Prostate gland (tissue), 2 donors: Measurements from ENCODE around the gene LONP2.

ENCODE experiments used
- POLR2AphosphoS5 ChIP-seq: sonication (generic); formaldehyde crosslinking; IDR thresholded peaks from one replicate; pipeline ENCODE4 v1.6.1; 2017; ENCODE audit warnings: antibody characterized with exemption
- TF ChIP-seq, protein P1 (sequence below), 4 experiments: fragments of 200-600 bp in 2 of 4; fragments of 450-650 bp in 2 of 4; sonication (generic) in 2 of 4; IDR thresholded peaks; 1 replicate in 3 of 4; 2 replicates in 1 of 4; pipeline ENCODE4 v1.5.1; 2016 to 2019; ENCODE audit warnings: antibody characterized with exemption in 4 of 4, mild to moderate bottlenecking in 2 of 4, moderate library complexity in 2 of 4

DNA sequence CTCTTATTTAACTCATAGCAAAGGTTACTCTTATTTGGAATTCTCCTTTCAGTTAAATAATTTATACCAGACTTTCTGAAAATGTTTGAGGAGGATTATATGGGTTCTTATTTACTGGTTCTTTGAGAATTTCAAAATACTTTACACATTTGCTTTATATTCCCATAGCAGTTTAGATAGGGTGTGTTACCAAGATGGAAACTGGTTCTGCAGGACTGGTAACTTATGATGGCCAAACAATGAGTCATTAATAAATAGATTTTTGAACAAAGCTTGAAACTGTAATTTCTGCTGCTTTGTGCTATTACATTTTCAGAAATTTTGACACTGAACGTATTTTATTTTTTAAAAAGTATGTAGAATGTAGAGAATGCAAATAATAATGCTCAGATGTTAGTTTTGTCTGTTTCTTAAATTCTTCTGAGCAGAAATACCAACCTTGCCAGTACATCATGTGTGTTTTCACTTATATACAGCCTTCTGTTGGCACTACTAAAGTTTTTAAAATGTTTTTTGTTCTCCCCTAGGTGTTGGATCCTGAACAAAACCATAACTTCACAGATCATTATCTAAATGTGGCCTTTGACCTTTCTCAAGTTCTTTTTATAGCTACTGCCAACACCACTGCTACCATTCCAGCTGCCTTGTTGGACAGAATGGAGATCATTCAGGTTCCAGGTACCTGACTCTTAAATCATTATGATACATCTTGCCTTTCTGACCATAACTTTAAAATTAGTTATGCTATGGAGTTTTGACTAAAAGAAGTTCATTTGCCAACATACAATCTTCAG lies 51.6 kb downstream of the LONP2 start:
- TF ChIP-seq, protein P1, sequence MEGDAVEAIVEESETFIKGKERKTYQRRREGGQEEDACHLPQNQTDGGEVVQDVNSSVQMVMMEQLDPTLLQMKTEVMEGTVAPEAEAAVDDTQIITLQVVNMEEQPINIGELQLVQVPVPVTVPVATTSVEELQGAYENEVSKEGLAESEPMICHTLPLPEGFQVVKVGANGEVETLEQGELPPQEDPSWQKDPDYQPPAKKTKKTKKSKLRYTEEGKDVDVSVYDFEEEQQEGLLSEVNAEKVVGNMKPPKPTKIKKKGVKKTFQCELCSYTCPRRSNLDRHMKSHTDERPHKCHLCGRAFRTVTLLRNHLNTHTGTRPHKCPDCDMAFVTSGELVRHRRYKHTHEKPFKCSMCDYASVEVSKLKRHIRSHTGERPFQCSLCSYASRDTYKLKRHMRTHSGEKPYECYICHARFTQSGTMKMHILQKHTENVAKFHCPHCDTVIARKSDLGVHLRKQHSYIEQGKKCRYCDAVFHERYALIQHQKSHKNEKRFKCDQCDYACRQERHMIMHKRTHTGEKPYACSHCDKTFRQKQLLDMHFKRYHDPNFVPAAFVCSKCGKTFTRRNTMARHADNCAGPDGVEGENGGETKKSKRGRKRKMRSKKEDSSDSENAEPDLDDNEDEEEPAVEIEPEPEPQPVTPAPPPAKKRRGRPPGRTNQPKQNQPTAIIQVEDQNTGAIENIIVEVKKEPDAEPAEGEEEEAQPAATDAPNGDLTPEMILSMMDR (IDR thresholded peaks at IDR 0.05) = no peak
- TF ChIP-seq POLR2AphosphoS5 = peak; percentile 72
